Measurements from ENCODE around the gene ZBTB40. TPM values are rescaled to one million over a fixed set of nuclear protein-coding genes. Genes with fewer than 3 reads are reported as not detected.

ZBTB40 gene
- total RNA-seq, 6 experiments from 2014 or later = 6.2 to 7.6 (median 7.0) TPM

- Histone ChIP-seq H3K9me3 (peaks cover 0 to 4% (median 0%) of the 10 kb centered on the region in 4 donors), H3K27ac (no peak overlapping the region), H3K4me1 (peaks cover 0 to 14% (median 5%) of the 10 kb centered on the region in 4 donors), H3K27me3 (no peaks in the 10 kb centered on the region), H3K4me3 (no peak overlapping the region), H3K36me3 (no peaks in the 10 kb centered on the region)
- WGBS (ENCODE audit: insufficient coverage, low coverage, low lambda C conversion rate, missing lambda C conversion rate) = 88% methylated on average over 3 of the region's 3 CpGs
- ATAC-seq (no peak), DNase-seq (no peak)
- TF ChIP-seq CTCF (IDR thresholded peaks at IDR 0.05) (no peak), POLR2A (IDR thresholded peaks at IDR 0.05) (no peak)
- intact Hi-C loops (cut with DNase I) = no loop called here
Measured at GRCh38 chr1:22485431-22485830, 33.8 kb downstream of the ZBTB40 start.

- Histone ChIP-seq H3K4me3 (no peak overlapping the region), H3K27me3 (no peaks in the 10 kb centered on the region), H3K36me3 (peaks cover 0 to 7% (median 0%) of the 10 kb centered on the region in 4 donors), H3K9me3 (peaks cover 0 to 4% (median 0%) of the 10 kb centered on the region in 4 donors), H3K4me1 (peaks cover 0 to 14% (median 5%) of the 10 kb centered on the region in 4 donors), H3K27ac (peak overlapping the region in 2 of 3 donors; percentile 30 to 33)
- TF ChIP-seq POLR2A (IDR thresholded peaks at IDR 0.05) = no peak
- no peak for TF ChIP-seq CTCF (IDR thresholded peaks at IDR 0.05)
- ATAC-seq (no peak), DNase-seq (no peak)
- 75% methylated on average over 5 of the region's 5 CpGs for WGBS (ENCODE audit: insufficient coverage, low coverage, low lambda C conversion rate, missing lambda C conversion rate)
- intact Hi-C loops (cut with DNase I) = no loop called here
Measured at GRCh38 chr1:22487781-22488180, 36.1 kb downstream of the ZBTB40 start.

- intact Hi-C loops (cut with DNase I) = no loop called here
- 95% methylated on average over 4 of the region's 5 CpGs for WGBS (ENCODE audit: insufficient coverage, low coverage, low lambda C conversion rate, missing lambda C conversion rate)
Measured at GRCh38 chr1:22488319-22488718, 36.7 kb downstream of the ZBTB40 start.

GRCh38 chr1:22489278-22489677 lies 37.6 kb downstream of the ZBTB40 start:
- no peak for TF ChIP-seq CTCF (IDR thresholded peaks at IDR 0.05)
- no peak for TF ChIP-seq POLR2A (IDR thresholded peaks at IDR 0.05)
- intact Hi-C loops (cut with DNase I) = no loop called here
- Histone ChIP-seq H3K36me3 (peaks cover 0 to 7% (median 0%) of the 10 kb centered on the region in 4 donors), H3K27ac (no peak overlapping the region), H3K9me3 (no peaks in the 10 kb centered on the region), H3K27me3 (no peaks in the 10 kb centered on the region), H3K4me1 (peaks cover 0 to 16% (median 5%) of the 10 kb centered on the region in 4 donors), H3K4me3 (no peak overlapping the region)
- no peak for DNase-seq
- WGBS (ENCODE audit: insufficient coverage, low coverage, low lambda C conversion rate, missing lambda C conversion rate) = 92% methylated on average over 6 of the region's 6 CpGs
- ATAC-seq = no peak

More at GRCh38 chr1:22488319-22488718, 36.7 kb downstream of the ZBTB40 start:
- Histone ChIP-seq H3K27me3 (no peaks in the 10 kb centered on the region), H3K27ac (no peak overlapping the region), H3K36me3 (peaks cover 0 to 7% (median 0%) of the 10 kb centered on the region in 4 donors), H3K9me3 (peaks cover 0 to 4% (median 0%) of the 10 kb centered on the region in 4 donors), H3K4me3 (no peak overlapping the region), H3K4me1 (peaks cover 0 to 14% (median 5%) of the 10 kb centered on the region in 4 donors)
- no peak for DNase-seq
- ATAC-seq = no peak
- TF ChIP-seq CTCF (IDR thresholded peaks at IDR 0.05) (no peak), POLR2A (IDR thresholded peaks at IDR 0.05) (no peak)
